Lower leg skin (tissue), 3 donors: ENCODE results near the gene RIOX2.

Source experiments
- POLR2A ChIP-seq, 2 donors: fragments of 450-650 bp; IDR thresholded peaks; one replicate each; pipeline ENCODE4 v1.6.1; 2016 to 2017; ENCODE audit warnings: antibody characterized with exemption in 2 of 2, mild to moderate bottlenecking in 1 of 2, moderate library complexity in 1 of 2
- TF ChIP-seq, protein P1 (sequence below), 3 donors: fragments of 450-650 bp; IDR thresholded peaks; one replicate each; pipeline ENCODE4 v1.5.1; 2016; ENCODE audit warnings: antibody characterized with exemption in 3 of 3, mild to moderate bottlenecking in 3 of 3, moderate library complexity in 2 of 3

DNA sequence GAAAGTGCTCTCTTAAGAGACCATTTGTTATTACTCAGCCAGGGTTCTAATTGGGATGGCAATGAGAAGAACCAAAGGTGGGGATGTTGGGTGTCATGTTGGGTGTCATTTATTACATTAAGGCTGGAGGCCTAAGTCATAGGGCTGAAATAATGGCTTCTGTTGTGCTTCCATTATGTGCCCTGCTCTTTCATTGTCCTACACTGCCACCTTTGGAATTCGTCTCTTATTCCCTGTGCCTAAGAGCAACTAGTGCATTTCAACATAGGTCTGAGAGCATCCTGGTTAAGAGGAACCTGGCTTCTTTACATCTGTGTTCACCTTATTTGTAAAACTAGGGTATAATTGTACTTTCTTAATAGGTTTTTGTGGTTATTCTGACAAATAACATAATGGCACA is 32.2 kb downstream of the RIOX2 start:
- TF ChIP-seq, protein P1, sequence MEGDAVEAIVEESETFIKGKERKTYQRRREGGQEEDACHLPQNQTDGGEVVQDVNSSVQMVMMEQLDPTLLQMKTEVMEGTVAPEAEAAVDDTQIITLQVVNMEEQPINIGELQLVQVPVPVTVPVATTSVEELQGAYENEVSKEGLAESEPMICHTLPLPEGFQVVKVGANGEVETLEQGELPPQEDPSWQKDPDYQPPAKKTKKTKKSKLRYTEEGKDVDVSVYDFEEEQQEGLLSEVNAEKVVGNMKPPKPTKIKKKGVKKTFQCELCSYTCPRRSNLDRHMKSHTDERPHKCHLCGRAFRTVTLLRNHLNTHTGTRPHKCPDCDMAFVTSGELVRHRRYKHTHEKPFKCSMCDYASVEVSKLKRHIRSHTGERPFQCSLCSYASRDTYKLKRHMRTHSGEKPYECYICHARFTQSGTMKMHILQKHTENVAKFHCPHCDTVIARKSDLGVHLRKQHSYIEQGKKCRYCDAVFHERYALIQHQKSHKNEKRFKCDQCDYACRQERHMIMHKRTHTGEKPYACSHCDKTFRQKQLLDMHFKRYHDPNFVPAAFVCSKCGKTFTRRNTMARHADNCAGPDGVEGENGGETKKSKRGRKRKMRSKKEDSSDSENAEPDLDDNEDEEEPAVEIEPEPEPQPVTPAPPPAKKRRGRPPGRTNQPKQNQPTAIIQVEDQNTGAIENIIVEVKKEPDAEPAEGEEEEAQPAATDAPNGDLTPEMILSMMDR (IDR thresholded peaks at IDR 0.05), result no peak
- no peak for TF ChIP-seq POLR2A (IDR thresholded peaks at IDR 0.05)
